PC-9 (cell line): ENCODE results near the gene GGNBP2.

Source experiments
- CTCF ChIP-seq: fragments of 200-600 bp; sonication (generic); conservative IDR thresholded peaks from 2 replicates; pipeline ENCODE4 v1.6.1; 2017; ENCODE audit warnings: mixed run types, antibody characterized with exemption, mild to moderate bottlenecking, moderate library complexity
- EZH2 ChIP-seq: fragments of 200-600 bp; sonication (generic); IDR thresholded peaks from 2 replicates; pipeline ENCODE4 v1.8.0; 2017; ENCODE audit warnings: antibody characterized with exemption, low read depth

- no peak for TF ChIP-seq CTCF
- no peak for TF ChIP-seq EZH2
These were observed 63.6 kb downstream of the GGNBP2 start for GRCh38 chr17:36608280-36608679.
